GM12878 (cell line): ENCODE data around the gene LRRC41. TPM values are rescaled to one million over a fixed set of nuclear protein-coding genes. Genes with fewer than 3 reads are reported as not detected.

ENCODE experiments used
- ATAC-seq: fragments of 200-7000 bp; cut with Tn5 transposase; 3 replicates; pipeline ENCODE4 v1.9.1; 2020; ENCODE audit warnings: mild to moderate bottlenecking, moderate library complexity
- BruUV-seq: library from RNA; stranded (reverse); fragments of 400-500 nt; replicated peaks from 2 replicates; lab custom pipeline; 2021; lab: Mats Ljungman, UMichigan
- CTCF ChIA-PET: fragments of 300-600 bp; sonication (Branson Sonifier 250); formaldehyde crosslinking; extraction: SDS; loops from one replicate; lab custom pipeline; 2021; ENCODE audit warnings: inconsistent platforms; lab: Yijun Ruan, JAX
- POLR2A ChIA-PET: fragments of 350-600 bp; formaldehyde crosslinking; extraction: SDS; loops from one replicate; lab custom pipeline; 2021; ENCODE audit warnings: inconsistent platforms; lab: Charles Lee
- RAD21 ChIA-PET: fragments of 300-600 bp; sonication (Branson Sonifier 250); formaldehyde crosslinking; loops from one replicate; lab custom pipeline; 2023; ENCODE audit warnings: antibody characterized with exemption; ENCODE audit not compliant: unreplicated experiment; lab: Charles Lee
- SMC1A ChIA-PET: fragments of 300-600 bp; sonication (Branson Sonifier 250); formaldehyde crosslinking; loops from one replicate; lab custom pipeline; 2023; ENCODE audit not compliant: unreplicated experiment, uncharacterized antibody; lab: Charles Lee
- DNase-seq: peaks from one replicate; pipeline ENCODE4 v3.0.0-alpha.2; 2011; ENCODE audit warnings: low read depth, low spot score
- FAIRE-seq: peaks from 3 replicates; lab custom pipeline; 2011; peaks lifted over from hg19 to GRCh38; lab: Jason Lieb, UNC
- H2AFZ ChIP-seq: 2 replicates; pipeline ENCODE4 v1.6.0; 2011; ENCODE audit warnings: low read depth, low read length, control low read depth; ENCODE audit not compliant: control insufficient read depth
- H3K27ac ChIP-seq: 2 replicates; pipeline ENCODE4 v1.5.1; 2011; ENCODE audit warnings: control low read depth; ENCODE audit not compliant: control insufficient read depth, insufficient read depth
- H3K27me3 ChIP-seq, 2 experiments: replicated peaks in 1 of 2; 2 replicates each; pipeline versions ENCODE4 v1.6.0 to v1.6.1; 2011; ENCODE audit warnings: low read length in 1 of 2; ENCODE audit not compliant: control insufficient read depth in 2 of 2, insufficient read depth in 2 of 2
- H3K36me3 ChIP-seq, 2 experiments: 2 replicates each; pipeline ENCODE4 v1.5.1; 2011; ENCODE audit warnings: low read length in 1 of 2; ENCODE audit not compliant: control insufficient read depth in 2 of 2, insufficient read depth in 2 of 2
- H3K4me1 ChIP-seq: 2 replicates; pipeline ENCODE4 v1.6.1; 2011; ENCODE audit warnings: mild to moderate bottlenecking, low read length, moderate library complexity, mixed read lengths; ENCODE audit not compliant: control insufficient read depth, insufficient read depth
- H3K4me2 ChIP-seq: 2 replicates; pipeline ENCODE4 v1.6.0; 2011; ENCODE audit warnings: control low read depth; ENCODE audit not compliant: control insufficient read depth, insufficient read depth
- H3K4me3 ChIP-seq: fragments of 200-600 bp; sonication (generic); 2 replicates; pipeline ENCODE4 v1.5.1; 2016
- H3K79me2 ChIP-seq: 2 replicates; pipeline ENCODE4 v1.6.0; 2011; ENCODE audit warnings: low read length; ENCODE audit not compliant: control insufficient read depth, insufficient read depth
- H3K9ac ChIP-seq: 2 replicates; pipeline ENCODE4 v1.8.0; 2011; ENCODE audit warnings: low read length, control low read depth, mixed read lengths; ENCODE audit not compliant: control insufficient read depth, insufficient read depth
- H3K9me3 ChIP-seq: replicated peaks from 3 replicates; pipeline ENCODE4 v1.5.1; 2011; ENCODE audit warnings: mild to moderate bottlenecking, low read length; ENCODE audit not compliant: control insufficient read depth, insufficient read depth
- H4K20me1 ChIP-seq: 2 replicates; pipeline ENCODE4 v1.6.0; 2011; ENCODE audit not compliant: control insufficient read depth, insufficient read depth
- HDAC2 ChIP-seq: fragments of 200-600 bp; sonication (generic); IDR thresholded peaks from 2 replicates; pipeline ENCODE4 v1.6.1; 2017
- POLR2A ChIP-seq: IDR thresholded peaks from 2 replicates; pipeline ENCODE4 v1.6.1; 2011; ENCODE audit warnings: low read depth, mild to moderate bottlenecking, low read length
- SMAD5 ChIP-seq: IDR thresholded peaks from 2 replicates; pipeline ENCODE4 v1.6.1; 2016; ENCODE audit warnings: antibody characterized with exemption, low read depth
- SMC3 ChIP-seq: IDR thresholded peaks from 2 replicates; pipeline ENCODE4 v1.6.1; 2011; ENCODE audit warnings: low read length, improper control_type of control experiment, borderline replicate concordance
- ZNF217 ChIP-seq: fragments of 450-650 bp; IDR thresholded peaks from 2 replicates; pipeline ENCODE4 v1.6.1; 2017; ENCODE audit warnings: antibody characterized with exemption, mild to moderate bottlenecking
- ZZZ3 ChIP-seq: IDR thresholded peaks from 2 replicates; pipeline ENCODE4 v1.6.1; 2011; ENCODE audit warnings: low read depth; ENCODE audit not compliant: control insufficient read depth, insufficient read length
- WGBS: methylation state at CpG from one replicate; pipeline ENCODE4 v1.1.6; 2016; ENCODE audit warnings: low lambda C conversion rate; ENCODE audit not compliant: insufficient replicate concordance, insufficient coverage; ENCODE audit errors: missing lambda C conversion rate; 5-methylcytosine and 5-hydroxymethylcytosine counted together
- in situ Hi-C: fragments of 300-500 bp; cut with MboI; formaldehyde crosslinking; loops from 9 replicates; pipeline ENCODE4 v1.14.3; 2018; ENCODE audit warnings: mixed read lengths
- intact Hi-C: fragments of 100-400 bp; cut with micrococcal nuclease; formaldehyde crosslinking; loops from one replicate; pipeline ENCODE4 v1.14.2; 2022; ENCODE audit not compliant: unreplicated experiment
- polyA plus RNA-seq, 11 experiments: library from polyadenylated mRNA; depleted of rRNA in 4 of 11; unstranded in 6 of 11; stranded (reverse) in 5 of 11; fragments of >200 nt; fragmentation: Nextera tagmentation in 4 of 11; fragmentation: Illumina TruSeq in 1 of 11; extraction: Ambion mirVana in 4 of 11; extraction: Trizol in 1 of 11; gene quantifications; 1 replicate in 1 of 11; 2 replicates in 10 of 11; pipeline versions ENCODE4 v1.2.1 to v1.2.3, GENCODE V29; 2011 to 2016; ENCODE audit warnings: inconsistent platforms in 2 of 11, missing spikeins in 2 of 11, low read depth in 1 of 11
- total RNA-seq, 4 experiments: library from RNA; depleted of rRNA in 3 of 4; stranded (reverse); fragments of >200 nt in 3 of 4; fragmentation: Illumina TruSeq in 1 of 4; extraction: Trizol in 1 of 4; gene quantifications; 2 replicates each; pipeline versions ENCODE4 v1.2.1 to v1.2.3, GENCODE V29; 2013 to 2021

Gene LRRC41
- total and polyA plus RNA-seq, 10 of the 15 experiments (the other 5 are each of a cell fraction or from before 2014, with no cell fraction given) = 12.0 to 79.9 (median 48.5) TPM

DNA sequence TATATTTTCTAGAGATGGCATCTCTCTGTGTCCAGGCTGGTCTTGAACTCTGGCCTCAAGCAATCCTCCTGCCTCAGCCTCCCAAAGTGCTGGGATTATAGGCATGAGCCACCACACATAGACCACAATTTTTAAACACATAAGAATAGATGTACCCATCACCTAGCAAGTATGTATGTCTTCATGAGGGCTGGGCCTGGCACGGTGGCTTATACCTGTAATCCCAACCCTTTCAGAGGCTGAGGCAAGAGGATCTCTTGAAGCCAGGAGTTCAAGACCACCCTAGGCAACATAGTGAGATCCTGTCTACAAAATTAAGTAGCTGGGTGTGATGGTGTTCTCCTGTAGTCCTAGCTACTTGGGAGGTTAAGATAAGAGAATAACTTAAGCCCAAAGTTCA is 13.9 kb upstream of the LRRC41 start (continued):
- no peak for TF ChIP-seq SMAD5
- no peak for TF ChIP-seq SMC3
- no peak for TF ChIP-seq ZNF217

DNA sequence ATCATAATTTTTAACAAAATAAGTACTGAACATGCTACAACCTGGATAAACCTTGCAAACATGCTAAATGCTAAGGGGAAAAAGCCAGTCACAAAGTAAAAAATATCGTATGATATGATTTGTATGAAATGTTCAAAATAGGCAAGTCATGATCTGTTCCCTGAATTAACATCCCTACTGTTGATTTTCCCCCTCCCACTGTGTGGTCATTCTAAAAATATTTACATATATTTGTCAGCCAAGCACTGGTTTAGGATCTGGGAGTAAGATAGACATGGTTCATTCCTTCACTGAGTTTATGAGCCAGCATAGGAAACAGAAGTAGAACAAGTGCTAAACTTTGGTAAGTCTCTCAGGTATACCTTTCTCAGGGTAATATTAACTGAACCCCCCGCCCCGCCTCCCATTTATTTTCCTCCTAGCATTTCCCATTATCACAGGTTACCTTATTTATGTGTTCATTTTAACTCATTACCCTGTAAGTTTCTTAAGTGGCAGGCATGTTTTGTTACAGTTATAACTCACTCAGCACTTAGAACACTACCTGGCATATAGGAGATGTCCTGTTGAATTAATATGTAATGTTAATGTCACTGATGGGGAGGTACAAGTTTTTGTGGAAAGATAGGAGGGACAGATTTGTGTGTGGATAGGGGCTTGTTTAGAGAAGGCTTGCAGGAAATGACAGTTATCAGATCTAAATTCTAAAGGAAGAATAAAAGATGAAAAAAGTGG is 12.4 kb upstream of the LRRC41 start:
- no peak for ATAC-seq
- ChIA-PET RAD21 (no interaction called here), CTCF (interaction anchor here (0.8 to 1.0 kb wide), 2 partner anchors 17 kb away, joined by 3 to 4 read pairs; no protein-coding TSS in a partner anchor), POLR2A (interaction anchor here (1.0 kb wide), 1 partner anchor 8 kb away, joined by 9 read pairs; no protein-coding TSS in a partner anchor), SMC1A (interaction anchor here (0.7 to 4.4 kb wide), 4 partner anchors 8 to 41 kb away, joined by 3 to 26 read pairs (median 6); partner anchors contain the start of genes LRRC41 and UQCRH)
- TF ChIP-seq SMAD5 = no peak
- no peak for TF ChIP-seq POLR2A
- no peak for TF ChIP-seq ZZZ3
- TF ChIP-seq HDAC2 = no peak
- WGBS = 69% methylated on average over 3 of the region's 3 CpGs
- DNase-seq = no peak
- H3K27ac ChIP-seq = no peak overlapping the region
- no peaks in the 10 kb centered on the region for H3K27me3 ChIP-seq
- H4K20me1 ChIP-seq = no peaks in the 10 kb centered on the region
- no peak for FAIRE-seq
- H3K79me2 ChIP-seq = peaks cover 41% of the 10 kb centered on the region
- no peak overlapping the region for H3K4me3 ChIP-seq
- no peak overlapping the region for H3K9ac ChIP-seq
- in situ Hi-C loops = no loop called here
- intact Hi-C loops = no loop called here
- H3K36me3 ChIP-seq = peaks cover 1 to 18% of the 10 kb centered on the region in 2 experiments
- BruUV-seq = TSS peak; percentile 53
- no peaks in the 10 kb centered on the region; the same call in 2 of the 3 replicates for H3K9me3 ChIP-seq
- H3K4me1 ChIP-seq = no peaks in the 10 kb centered on the region
- H3K4me2 ChIP-seq = no peak overlapping the region
- H2AFZ ChIP-seq = no peak overlapping the region
